ENCODE results near the gene LOX. TPM values are rescaled to one million over a fixed set of nuclear protein-coding genes. Genes with fewer than 3 reads are reported as not detected.

The LOX gene
- polyA plus RNA-seq, 1 donor (not counting 4 experiments of a cell fraction or from before 2014, with no cell fraction given): 0.33 TPM

GRCh38 chr5:122085041-122085440, 7.0 kb upstream of the LOX start:
- Histone ChIP-seq H3K9ac (ENCODE audit: control insufficient read depth, extremely low read depth, insufficient read depth, low read length) (no peak overlapping the region), H3K27ac (ENCODE audit: control insufficient read depth, insufficient read depth, low read length) (no peak overlapping the region), H3K4me2 (ENCODE audit: control insufficient read depth, extremely low read depth, insufficient read depth, low read depth, low read length) (no peak overlapping the region), H3K9me3 (ENCODE audit: control insufficient read depth, low read depth, low read length) (no peaks in the 10 kb centered on the region), H4K20me1 (ENCODE audit: control insufficient read depth, extremely low read depth, insufficient read depth, low read length) (no peaks in the 10 kb centered on the region), H3K4me1 (ENCODE audit: control insufficient read depth, extremely low read depth, insufficient read depth, low read length) (peaks cover 4% of the 10 kb centered on the region), H2AFZ (ENCODE audit: control insufficient read depth, low read length) (no peak overlapping the region), H3K36me3 (ENCODE audit: control insufficient read depth in 2 of 2, extremely low read depth in 1 of 2, insufficient read depth in 2 of 2, low read length in 2 of 2) (no peaks in the 10 kb centered on the region), H3K79me2 (ENCODE audit: control insufficient read depth, insufficient read depth, low read length) (no peaks in the 10 kb centered on the region), H3K4me3 (ENCODE audit: control insufficient read depth in 2 of 3, extremely low read depth in 1 of 3, insufficient read depth in 2 of 3, low read depth in 1 of 3, low read length in 3 of 3) (no peak overlapping the region), H3K9me1 (ENCODE audit: control insufficient read depth, extremely low read depth, insufficient read depth, low read length) (no peaks in the 10 kb centered on the region), H3K27me3 (ENCODE audit: control insufficient read depth, extremely low read depth, insufficient read depth, low read length) (no peaks in the 10 kb centered on the region)
- no peak for DNase-seq (ENCODE audit: low read depth, low spot score)
- no peak for FAIRE-seq
- dilution Hi-C loops (cut with MboI; ENCODE audit: extremely low pct_ligation_motif_present, low sequenced_read_pairs): no loop called here
- no peak for TF ChIP-seq EZH2 (IDR thresholded peaks at IDR 0.05; ENCODE audit: low read length)
- no peak for TF ChIP-seq CTCF (optimal IDR thresholded peaks at IDR 0.05 in 1 of 3, IDR thresholded peaks at IDR 0.05 in 1 of 3, conservative IDR thresholded peaks at IDR 0.05 in 1 of 3; ENCODE audit: extremely low read depth in 1 of 3, insufficient read depth in 2 of 3, low read length in 3 of 3)

- Histone ChIP-seq H3K79me2 (ENCODE audit: control insufficient read depth, insufficient read depth, low read length) (no peaks in the 10 kb centered on the region), H3K27ac (ENCODE audit: control insufficient read depth, insufficient read depth, low read length) (no peak overlapping the region), H3K36me3 (ENCODE audit: control insufficient read depth in 2 of 2, extremely low read depth in 1 of 2, insufficient read depth in 2 of 2, low read length in 2 of 2) (no peaks in the 10 kb centered on the region), H3K27me3 (ENCODE audit: control insufficient read depth, extremely low read depth, insufficient read depth, low read length) (no peaks in the 10 kb centered on the region), H4K20me1 (ENCODE audit: control insufficient read depth, extremely low read depth, insufficient read depth, low read length) (no peaks in the 10 kb centered on the region), H3K9me1 (ENCODE audit: control insufficient read depth, extremely low read depth, insufficient read depth, low read length) (no peaks in the 10 kb centered on the region), H3K4me1 (ENCODE audit: control insufficient read depth, extremely low read depth, insufficient read depth, low read length) (no peaks in the 10 kb centered on the region), H3K4me2 (ENCODE audit: control insufficient read depth, extremely low read depth, insufficient read depth, low read depth, low read length) (no peak overlapping the region), H2AFZ (ENCODE audit: control insufficient read depth, low read length) (no peak overlapping the region), H3K4me3 (ENCODE audit: control insufficient read depth in 2 of 3, extremely low read depth in 1 of 3, insufficient read depth in 2 of 3, low read depth in 1 of 3, low read length in 3 of 3) (no peak overlapping the region), H3K9me3 (ENCODE audit: control insufficient read depth, low read depth, low read length) (no peaks in the 10 kb centered on the region), H3K9ac (ENCODE audit: control insufficient read depth, extremely low read depth, insufficient read depth, low read length) (no peak overlapping the region)
- TF ChIP-seq EZH2 (IDR thresholded peaks at IDR 0.05; ENCODE audit: low read length) (no peak), CTCF (optimal IDR thresholded peaks at IDR 0.05 in 1 of 3, IDR thresholded peaks at IDR 0.05 in 1 of 3, conservative IDR thresholded peaks at IDR 0.05 in 1 of 3; ENCODE audit: extremely low read depth in 1 of 3, insufficient read depth in 2 of 3, low read length in 3 of 3) (no peak)
- DNase-seq (ENCODE audit: low read depth, low spot score) (no peak), FAIRE-seq (no peak)
- dilution Hi-C loops (cut with MboI; ENCODE audit: extremely low pct_ligation_motif_present, low sequenced_read_pairs): no loop called here
Observed at GRCh38 chr5:122083535-122083934, 5.5 kb upstream of the LOX start.

Data from keratinocyte (primary cell).